Measurements from ENCODE around the gene TOP2B.

DNA sequence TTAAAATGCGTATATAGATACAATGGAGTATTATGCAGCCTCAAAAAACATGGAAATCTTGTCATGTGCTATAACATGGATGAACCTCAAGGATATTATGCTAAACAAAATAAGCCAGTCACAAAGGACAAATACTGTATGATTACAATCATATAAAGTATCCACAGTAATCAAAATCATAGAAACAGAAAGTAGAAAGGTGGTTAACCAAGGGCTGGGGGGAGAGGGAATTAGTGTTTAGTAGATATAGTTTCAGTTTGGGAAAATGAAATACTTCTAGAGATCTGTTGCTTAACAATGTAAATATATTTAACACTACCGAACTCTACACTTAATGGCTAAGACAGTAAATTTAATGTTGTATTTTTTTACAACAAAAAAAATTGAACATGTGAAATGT is 9.0 kb downstream of the TOP2B start:
- TF ChIP-seq NFRKB (IDR thresholded peaks at IDR 0.05): no peak
- TF ChIP-seq SP1 (IDR thresholded peaks at IDR 0.05): no peak
- no peak for TF ChIP-seq FOXK2 (IDR thresholded peaks at IDR 0.05)
- TF ChIP-seq L3MBTL2 (conservative IDR thresholded peaks at IDR 0.05): no peak
- no peak for TF ChIP-seq HDGF (IDR thresholded peaks at IDR 0.05; ENCODE audit: borderline replicate concordance)
- no peak for TF ChIP-seq ARNT (IDR thresholded peaks at IDR 0.05)
- TF ChIP-seq FOXM1 (IDR thresholded peaks at IDR 0.05; ENCODE audit: borderline replicate concordance): no peak
- TF ChIP-seq CTBP1 (IDR thresholded peaks at IDR 0.05; ENCODE audit: borderline replicate concordance): no peak
- TF ChIP-seq FOXA1 (IDR thresholded peaks at IDR 0.05): no peak
- TF ChIP-seq SUZ12 (IDR thresholded peaks at IDR 0.05): no peak
- no peak for TF ChIP-seq TARDBP (IDR thresholded peaks at IDR 0.05)
- TF ChIP-seq, protein P1, sequence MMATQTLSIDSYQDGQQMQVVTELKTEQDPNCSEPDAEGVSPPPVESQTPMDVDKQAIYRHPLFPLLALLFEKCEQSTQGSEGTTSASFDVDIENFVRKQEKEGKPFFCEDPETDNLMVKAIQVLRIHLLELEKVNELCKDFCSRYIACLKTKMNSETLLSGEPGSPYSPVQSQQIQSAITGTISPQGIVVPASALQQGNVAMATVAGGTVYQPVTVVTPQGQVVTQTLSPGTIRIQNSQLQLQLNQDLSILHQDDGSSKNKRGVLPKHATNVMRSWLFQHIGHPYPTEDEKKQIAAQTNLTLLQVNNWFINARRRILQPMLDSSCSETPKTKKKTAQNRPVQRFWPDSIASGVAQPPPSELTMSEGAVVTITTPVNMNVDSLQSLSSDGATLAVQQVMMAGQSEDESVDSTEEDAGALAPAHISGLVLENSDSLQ (IDR thresholded peaks at IDR 0.05): no peak
